HG03159 (cell line): ENCODE results near the gene GEMIN2.
A peak's percentile ranks its signal among the peaks of the same experiment; 100 is the strongest.
"Not testable (repeated sequence)": the region's sequence is repeated elsewhere in the genome, so short reads cannot be mapped to it uniquely, and the experiment has no call there.

Experiments
- ATAC-seq: cut with Tn5 transposase; IDR thresholded peaks from one replicate; pipeline ENCODE4 v1.9.1; 2021; ENCODE audit warnings: mild to moderate bottlenecking, moderate library complexity; ENCODE audit not compliant: unreplicated experiment

Gene GEMIN2

DNA sequence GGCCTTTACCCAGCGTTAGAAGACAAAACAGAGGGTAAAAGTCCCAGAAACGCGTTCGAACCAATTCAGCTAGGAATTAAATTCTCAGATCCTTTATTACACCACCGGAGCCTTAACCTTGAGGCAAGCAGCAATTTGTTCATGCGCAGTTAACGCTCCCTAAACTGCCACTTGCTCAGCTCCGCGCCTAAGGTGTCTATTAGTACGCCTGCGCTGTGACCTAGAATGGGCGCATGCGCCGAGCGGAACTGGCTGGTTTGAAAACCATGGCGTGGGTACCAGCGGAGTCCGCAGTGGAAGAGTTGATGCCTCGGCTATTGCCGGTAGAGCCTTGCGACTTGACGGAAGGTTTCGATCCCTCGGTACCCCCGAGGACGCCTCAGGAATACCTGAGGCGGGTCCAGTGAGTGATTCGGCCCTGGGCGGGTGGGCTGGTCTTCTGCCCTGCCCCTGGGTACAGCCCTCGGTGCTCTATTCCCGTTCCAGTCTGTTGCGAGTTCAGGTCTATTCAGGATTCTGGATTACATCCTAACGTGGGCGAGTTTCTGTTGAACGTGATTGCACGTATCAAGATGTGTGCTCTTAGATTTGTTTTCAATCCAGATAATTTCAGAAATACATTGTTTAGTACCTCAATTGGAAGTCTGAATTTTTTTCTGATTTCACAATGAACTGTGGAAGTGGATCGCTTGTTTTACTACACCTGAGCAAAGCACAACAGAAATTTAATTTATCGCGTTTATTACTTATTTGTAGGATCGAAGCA lies at the start of gene GEMIN2:
Gene GEMIN2, plus strand, starts transcription at position 251 of the 766 bp plus-strand sequence. Its CDS starts 16 bp downstream, at position 267.
- peak; percentile 91 for ATAC-seq

- not testable (repeated sequence) for ATAC-seq
Observed at GRCh38 chr14:39069169-39069805, 44.8 kb upstream of the GEMIN2 start.

DNA sequence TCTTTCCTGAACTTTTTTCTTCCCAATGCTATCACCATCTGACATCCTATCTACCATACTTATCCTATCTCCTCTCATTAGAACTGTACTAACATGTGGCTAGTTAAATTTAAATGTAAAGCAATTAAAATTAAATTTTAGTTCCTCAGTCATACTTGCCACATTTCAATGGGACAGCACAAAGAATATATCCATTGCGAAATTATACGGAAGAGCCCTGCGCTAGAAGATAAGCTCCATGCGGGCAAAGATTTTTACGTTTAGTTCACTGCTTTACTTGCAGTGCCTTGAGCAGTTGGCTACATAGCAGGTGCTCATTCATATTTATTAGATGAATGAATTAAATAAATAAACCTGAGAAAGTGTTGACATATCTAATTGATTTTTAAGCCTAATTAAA lies 44.2 kb upstream of the GEMIN2 start:
- no peak for ATAC-seq

- no peak for ATAC-seq
Observed at GRCh38 chr14:39071096-39071495, 43.0 kb upstream of the GEMIN2 start.

GRCh38 chr14:39080886-39081285 lies 33.2 kb upstream of the GEMIN2 start:
- no peak for ATAC-seq

DNA sequence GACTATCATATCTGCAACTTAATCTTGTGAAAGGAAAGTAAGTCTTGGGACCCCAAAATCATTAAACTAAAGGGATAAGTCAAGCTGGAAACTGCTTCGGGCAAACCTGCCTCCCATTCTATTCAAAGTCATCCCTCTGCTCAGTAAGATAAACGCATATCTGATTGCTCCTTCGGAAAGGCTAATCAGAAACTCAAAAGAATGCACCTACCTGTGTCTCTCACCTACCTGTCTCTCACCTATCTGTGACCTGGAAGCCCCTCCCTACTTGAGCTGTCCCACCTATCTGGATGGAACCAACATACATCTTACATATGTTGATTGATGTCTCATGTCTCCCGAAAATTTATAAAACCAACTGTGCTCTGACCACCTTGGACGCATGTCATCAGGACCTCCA lies 31.0 kb upstream of the GEMIN2 start:
- no peak for ATAC-seq

DNA sequence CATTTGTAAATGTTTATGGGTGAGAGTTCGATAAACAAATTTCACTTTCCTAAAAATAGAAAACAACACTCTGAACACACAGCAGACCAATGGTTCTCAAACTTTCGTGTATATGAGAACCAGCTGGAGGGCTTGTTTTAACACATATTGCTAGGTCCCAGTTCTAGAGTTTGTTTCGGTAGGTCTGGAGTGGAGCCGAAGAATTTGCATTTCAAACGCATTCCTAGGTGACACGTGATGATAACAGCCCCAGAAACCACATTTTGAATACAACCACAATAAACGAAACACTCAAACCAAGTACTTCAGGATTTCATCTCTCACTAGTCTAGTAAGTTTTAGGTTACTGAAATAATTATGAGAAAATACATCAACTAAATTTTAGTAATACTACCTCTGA lies 28.2 kb upstream of the GEMIN2 start:
- no peak for ATAC-seq

- no peak for ATAC-seq
Observed at GRCh38 chr14:39087493-39087892, 26.6 kb upstream of the GEMIN2 start.

- no peak for ATAC-seq
Observed at GRCh38 chr14:39090548-39091111, 23.5 kb upstream of the GEMIN2 start.

DNA sequence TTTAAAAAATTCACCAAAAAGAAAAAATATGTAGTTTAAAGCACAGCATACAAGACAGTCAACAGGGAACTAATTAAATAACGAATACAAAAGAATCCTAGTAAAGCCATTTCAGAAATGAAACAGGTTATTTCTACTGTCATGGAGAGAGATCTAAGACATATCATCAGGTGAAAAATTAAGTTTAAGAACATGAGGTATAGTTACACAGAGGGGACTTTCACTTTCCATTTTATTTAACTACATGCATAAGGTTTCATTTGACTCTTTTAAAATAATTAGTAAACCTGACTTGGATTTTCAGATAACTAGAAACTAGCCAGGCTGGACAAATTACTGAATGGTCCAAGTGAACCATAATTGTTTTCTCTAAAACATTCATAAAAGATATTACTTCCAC lies 22.4 kb upstream of the GEMIN2 start:
- ATAC-seq: no peak

DNA sequence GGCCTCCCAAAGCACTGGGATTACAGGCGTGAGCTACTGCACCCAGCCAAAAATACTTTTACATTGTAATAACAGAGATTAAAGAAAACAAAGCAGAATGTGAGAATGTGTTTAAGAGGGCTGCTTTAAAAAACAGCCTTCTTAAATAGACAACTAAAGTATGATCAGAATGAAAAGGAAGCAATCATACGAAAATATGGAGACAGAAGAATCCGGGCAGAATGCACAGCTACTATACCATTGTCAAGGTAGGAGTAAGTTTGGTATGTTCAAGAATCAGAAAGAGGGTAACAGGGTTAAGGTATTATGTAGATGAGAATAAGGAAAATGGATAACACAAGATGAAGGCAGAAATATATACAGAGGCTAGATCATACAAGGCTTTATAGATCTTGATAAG lies 19.6 kb upstream of the GEMIN2 start:
- ATAC-seq: no peak

GRCh38 chr14:39097159-39097558 lies 17.0 kb upstream of the GEMIN2 start:
- no peak for ATAC-seq

GRCh38 chr14:39099215-39099614 lies 14.9 kb upstream of the GEMIN2 start:
- not testable (repeated sequence) for ATAC-seq

DNA sequence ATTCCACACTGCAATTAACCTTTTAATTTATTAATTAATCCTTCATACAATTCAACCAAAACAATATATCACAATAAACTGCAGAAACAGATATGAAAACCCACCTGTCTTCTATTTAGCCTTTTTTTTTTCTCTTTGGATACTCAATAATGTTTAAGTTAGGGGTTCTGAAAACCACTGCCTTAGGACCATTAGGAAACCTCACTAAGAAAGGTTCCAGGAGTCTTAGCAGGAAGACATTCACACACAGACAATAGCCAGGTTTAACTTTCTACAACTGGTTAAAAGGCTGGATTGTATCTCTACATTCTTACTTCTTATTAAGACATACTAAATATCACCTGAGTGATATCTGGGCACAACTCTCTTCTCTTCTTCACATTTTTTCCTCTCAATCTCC lies 14.4 kb upstream of the GEMIN2 start:
- no peak for ATAC-seq

DNA sequence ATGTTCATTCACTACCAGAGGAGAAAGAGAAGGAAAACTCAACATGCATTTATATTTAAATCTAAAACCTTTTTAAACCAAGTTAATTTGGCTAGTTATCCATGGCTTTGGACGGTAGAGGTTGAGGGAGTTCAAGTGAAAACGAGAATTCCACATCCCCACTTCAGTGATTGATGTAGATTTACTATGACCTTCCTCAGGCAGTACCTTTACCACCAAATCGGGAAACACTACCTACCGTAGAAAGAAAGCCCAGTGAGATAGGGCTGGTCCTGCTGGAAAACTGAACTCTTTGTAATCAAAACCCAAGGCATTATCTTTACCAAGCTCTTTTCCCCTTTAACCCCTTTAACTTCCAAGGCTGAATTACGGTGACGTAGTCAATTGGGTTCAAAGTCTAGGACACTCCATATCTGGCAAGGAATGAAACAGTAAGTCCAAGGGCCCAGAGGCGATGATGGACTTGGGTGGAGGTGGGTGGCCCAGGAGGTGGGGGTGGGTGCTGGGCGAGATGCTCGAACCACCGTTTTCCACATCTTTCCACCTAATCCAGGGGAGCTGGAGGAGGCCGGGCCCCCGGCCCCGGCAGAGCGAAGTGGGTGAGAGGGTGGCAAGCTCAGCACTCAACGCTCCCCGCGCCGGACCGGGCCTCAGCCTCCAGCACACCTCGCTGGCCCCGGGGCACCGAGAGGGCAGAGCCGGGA lies 11.7 kb upstream of the GEMIN2 start:
- ATAC-seq: peak; percentile 25

GRCh38 chr14:39102969-39103957 lies 10.9 kb upstream of the GEMIN2 start, which contains the start of gene SEC23A:
Gene SEC23A (minus strand): TSS chr14:39103235. CDS start chr14:39096118, 7,117 bp downstream.
- peak; percentile 88 for ATAC-seq

DNA sequence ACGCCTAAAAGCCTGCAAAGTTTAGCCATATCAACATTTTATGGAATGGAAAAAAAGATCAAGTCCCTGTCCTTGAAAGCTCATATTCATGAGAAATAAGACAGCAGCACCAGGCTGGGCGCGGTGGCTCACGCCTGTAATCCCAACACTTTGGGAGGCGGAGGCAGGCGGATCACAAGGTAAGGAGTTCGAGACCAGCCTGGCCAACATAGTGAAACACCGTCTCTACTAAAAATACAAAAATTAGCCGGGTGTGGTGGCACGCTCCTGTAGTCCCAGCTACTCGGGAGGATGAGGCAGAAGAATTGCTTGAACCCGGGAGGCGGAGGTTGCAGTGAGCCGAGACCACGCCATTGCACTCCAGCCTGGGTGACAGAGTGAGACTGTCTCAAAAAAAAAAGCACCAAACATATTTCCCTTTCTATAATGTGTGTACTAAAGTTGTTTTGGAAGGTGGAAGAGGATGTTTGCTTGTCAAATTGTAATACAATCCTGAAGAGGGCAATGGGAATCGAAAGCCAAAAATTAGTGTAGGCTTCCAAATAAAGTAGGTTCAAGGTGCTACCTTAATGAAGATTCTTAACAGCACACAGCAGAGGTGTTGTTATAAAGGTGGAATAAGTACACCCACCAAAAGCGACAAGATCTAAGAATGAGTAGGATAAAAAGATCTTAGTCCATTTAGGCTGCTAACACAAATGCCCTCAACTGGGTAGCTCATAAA lies 9.9 kb upstream of the GEMIN2 start:
- ATAC-seq: not testable (repeated sequence)

- peak; percentile 35 for ATAC-seq
Observed at GRCh38 chr14:39107591-39107996, 6.5 kb upstream of the GEMIN2 start.

- ATAC-seq: no peak
Observed at GRCh38 chr14:39108791-39109190, 5.3 kb upstream of the GEMIN2 start.
